GM13976 (cell line): Measurements from ENCODE around the gene LRIG1.

ENCODE experiments used
- DNase-seq: peaks from one replicate; pipeline ENCODE4 v3.0.0; 2012; ENCODE audit warnings: low spot score
- in situ Hi-C: fragments of 300-500 bp; cut with MboI; formaldehyde crosslinking; loops from one replicate; pipeline ENCODE4 v1.12.0; 2022; ENCODE audit warnings: low sequenced_read_pairs, mixed read lengths, inconsistent platforms; ENCODE audit not compliant: unreplicated experiment
- TF ChIP-seq, protein P1 (sequence below): IDR thresholded peaks from 2 replicates; pipeline ENCODE4 v1.5.1; 2012; ENCODE audit warnings: borderline replicate concordance, mild to moderate bottlenecking; ENCODE audit not compliant: insufficient read depth; ENCODE audit errors: extremely low read depth, missing control alignments, control extremely low read depth

Gene LRIG1

DNA sequence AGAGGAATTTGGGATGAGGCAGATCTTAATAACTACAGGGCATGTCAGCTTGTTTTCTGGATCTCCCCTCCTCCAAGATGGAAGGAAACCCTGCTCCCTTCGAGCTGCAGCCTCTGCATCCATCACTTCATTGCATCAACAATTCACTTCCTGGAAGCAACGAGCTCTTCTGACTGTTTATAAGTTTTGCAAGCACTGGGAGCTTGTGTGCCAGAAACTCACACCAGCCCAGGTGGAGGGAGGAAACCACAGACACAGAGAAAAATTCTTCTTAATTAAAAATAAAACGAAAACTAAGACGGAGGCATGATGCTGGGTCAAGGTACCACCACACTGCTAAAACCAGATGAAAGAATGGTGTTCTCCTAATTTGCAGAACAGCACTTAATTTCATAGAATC lies 10.6 kb downstream of the LRIG1 start:
- TF ChIP-seq, protein P1, sequence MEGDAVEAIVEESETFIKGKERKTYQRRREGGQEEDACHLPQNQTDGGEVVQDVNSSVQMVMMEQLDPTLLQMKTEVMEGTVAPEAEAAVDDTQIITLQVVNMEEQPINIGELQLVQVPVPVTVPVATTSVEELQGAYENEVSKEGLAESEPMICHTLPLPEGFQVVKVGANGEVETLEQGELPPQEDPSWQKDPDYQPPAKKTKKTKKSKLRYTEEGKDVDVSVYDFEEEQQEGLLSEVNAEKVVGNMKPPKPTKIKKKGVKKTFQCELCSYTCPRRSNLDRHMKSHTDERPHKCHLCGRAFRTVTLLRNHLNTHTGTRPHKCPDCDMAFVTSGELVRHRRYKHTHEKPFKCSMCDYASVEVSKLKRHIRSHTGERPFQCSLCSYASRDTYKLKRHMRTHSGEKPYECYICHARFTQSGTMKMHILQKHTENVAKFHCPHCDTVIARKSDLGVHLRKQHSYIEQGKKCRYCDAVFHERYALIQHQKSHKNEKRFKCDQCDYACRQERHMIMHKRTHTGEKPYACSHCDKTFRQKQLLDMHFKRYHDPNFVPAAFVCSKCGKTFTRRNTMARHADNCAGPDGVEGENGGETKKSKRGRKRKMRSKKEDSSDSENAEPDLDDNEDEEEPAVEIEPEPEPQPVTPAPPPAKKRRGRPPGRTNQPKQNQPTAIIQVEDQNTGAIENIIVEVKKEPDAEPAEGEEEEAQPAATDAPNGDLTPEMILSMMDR = no peak
- in situ Hi-C loops = no loop called here
- DNase-seq = no peak

DNA sequence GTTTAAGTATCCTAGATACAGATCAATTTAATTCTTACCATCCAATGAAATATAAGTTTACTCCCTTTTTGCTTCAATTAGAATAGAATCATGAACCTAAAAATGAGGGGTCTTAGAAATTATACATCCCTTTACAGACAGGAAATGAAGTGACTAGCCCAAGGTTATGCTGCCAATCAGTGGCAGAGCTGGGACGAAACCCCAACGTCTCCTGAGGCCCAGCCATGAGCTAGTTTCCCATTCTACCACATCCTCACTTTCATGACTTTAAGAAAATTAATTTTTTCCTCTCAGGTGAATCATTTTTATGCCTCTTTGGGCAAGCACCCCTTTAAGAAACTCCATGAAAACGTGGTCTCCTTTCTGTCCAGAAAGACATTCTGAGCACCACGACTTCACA lies 11.2 kb downstream of the LRIG1 start:
- in situ Hi-C loops = no loop called here
- DNase-seq = no peak
- TF ChIP-seq, protein P1 = no peak

DNA sequence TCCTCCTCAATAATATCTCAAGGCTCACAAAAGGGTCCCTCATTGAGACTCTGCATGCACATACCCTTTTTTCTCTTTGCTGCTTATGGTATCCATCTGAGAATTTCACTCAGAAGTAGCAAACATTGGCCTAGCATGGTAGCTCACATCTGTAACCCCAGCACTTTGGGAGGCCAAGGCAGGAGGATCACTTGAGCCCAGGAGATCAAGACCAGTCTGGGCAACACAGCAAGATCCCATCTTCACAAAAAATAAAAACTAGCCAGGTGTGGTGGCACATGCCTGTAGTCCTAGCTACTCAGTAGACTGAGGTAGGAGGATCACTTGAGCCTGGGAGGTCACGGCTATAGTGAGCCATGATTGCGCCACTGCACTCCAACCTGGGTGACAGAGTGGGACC lies 11.7 kb downstream of the LRIG1 start:
- in situ Hi-C loops = no loop called here

DNA sequence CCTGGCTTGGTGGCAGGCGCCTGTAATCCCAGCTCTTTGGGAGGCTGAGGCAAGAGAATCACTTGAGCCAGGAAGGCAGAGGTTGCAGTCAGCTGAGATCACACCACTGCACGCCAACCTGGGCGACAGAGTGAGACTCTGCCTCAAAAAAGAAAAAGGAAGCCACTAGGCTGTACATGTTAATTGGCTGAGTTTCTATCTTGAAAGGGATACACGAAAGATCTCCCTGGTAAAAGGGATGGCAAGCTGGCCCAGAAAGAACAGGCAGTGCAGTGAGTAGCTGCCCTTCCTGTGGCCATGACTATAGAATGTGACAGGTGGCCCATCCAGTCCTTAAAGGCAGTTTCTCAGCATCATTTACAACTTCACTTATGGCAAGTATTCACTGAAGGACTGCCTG lies 12.3 kb downstream of the LRIG1 start:
- TF ChIP-seq, protein P1 = no peak
- no peak for DNase-seq
- in situ Hi-C loops = no loop called here

More for the DNA sequence above, 11.7 kb downstream of the LRIG1 start:
- TF ChIP-seq, protein P1 = no peak
- DNase-seq = no peak

DNA sequence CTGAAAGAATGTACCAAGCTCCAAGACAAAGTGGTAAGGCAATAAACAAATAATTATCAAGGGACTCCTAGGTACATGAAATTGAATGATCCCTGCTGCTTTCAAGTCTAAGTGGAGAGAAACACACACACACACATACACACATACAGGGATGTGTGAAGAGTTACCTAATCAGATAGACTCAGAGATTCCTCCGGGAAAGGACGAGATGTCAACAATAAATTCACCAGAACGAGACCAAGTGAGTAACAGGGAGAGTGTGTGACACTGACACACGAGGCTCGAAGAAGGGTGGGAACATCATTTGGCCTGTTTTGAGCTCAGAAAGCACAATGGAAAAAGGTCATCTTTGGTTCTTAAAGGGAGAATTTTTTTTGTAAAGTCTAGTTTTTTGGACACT lies 13.4 kb downstream of the LRIG1 start:
- DNase-seq = no peak
- in situ Hi-C loops = no loop called here
- TF ChIP-seq, protein P1 = no peak

DNA sequence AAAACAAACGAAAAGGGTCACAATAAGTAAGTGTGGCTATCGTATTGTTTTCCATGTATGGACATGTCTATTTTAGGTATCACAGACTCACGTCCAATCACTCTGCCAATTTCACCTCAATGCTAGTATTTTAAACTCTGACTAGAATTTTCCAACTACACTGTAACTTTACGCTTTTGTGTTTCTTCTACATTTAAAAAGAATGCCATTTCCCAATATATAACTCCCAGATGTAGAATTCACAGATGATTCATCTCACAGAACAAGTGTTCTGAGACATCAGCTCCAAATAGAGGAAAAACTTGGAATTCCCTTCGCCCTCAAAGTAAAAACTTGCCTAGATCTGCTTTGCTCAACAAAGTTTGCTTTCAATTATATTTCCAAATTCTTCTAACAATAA lies 14.2 kb downstream of the LRIG1 start:
- in situ Hi-C loops = no loop called here

More for the DNA sequence above, 14.2 kb downstream of the LRIG1 start:
- TF ChIP-seq, protein P1 = no peak
- no peak for DNase-seq
